ENCODE data around the gene KMT2A.

GRCh38 chr11:118503216-118503615 is 66.9 kb downstream of the KMT2A start:
- TF ChIP-seq CTCF (IDR thresholded peaks at IDR 0.05; ENCODE audit: low read depth, low read length) (no peak), MYC (IDR thresholded peaks at IDR 0.05; ENCODE audit: low read depth, low read length) (no peak), POLR2A (IDR thresholded peaks at IDR 0.05; ENCODE audit: extremely low read depth, insufficient read length) (no peak), MAX (IDR thresholded peaks at IDR 0.05; ENCODE audit: low read depth, low read length) (no peak)

All from NB4 (cell line).